ENCODE results near the gene PTPRA.

DNA sequence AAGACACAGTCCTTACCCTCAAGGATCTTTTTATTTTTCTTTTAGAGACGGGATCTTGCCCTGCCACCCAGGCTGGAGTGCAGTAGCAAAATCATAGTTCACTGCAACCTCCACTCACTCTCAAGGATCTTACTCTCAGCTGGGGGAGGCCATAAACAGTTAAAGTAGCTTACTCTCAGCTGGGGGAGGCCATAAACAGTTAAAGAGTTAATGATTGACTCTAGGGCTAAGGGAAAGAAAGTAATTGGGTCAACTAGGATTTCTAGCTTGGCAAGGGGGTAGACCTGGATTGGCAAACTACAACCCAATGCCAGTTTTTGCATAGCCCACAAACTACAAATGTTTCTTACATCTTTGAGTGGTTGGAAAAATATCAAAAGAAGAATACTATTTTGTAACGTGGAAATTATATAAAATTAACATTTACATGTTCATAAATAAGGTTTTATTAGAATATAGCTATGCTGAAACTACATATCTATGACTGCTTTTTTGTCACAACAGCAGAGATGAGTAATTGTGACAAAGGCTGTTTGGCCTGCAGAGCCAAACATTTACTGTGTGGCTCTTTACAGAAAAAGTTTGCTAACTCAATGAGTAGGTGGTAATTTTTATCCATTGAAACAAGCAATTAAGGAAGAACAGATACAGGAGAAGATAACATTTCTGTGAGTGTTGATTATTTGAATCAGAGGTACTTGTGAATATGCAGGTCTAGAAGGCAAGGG lies 46.4 kb downstream of the PTPRA start:
- TF ChIP-seq TAF1 (IDR thresholded peaks at IDR 0.05; ENCODE audit: borderline replicate concordance, low read depth, low read length) (no peak), POLR2A (IDR thresholded peaks at IDR 0.05; ENCODE audit: low read depth, low read length) (no peak)

Measured in GM12892 (cell line).